KMS-11 (cell line): ENCODE measurements around the gene TPM2.

Experiments
- H2AFZ ChIP-seq: fragments of 200-600 bp; sonication (generic); 2 replicates; pipeline ENCODE4 v1.6.1; 2016; ENCODE audit warnings: antibody characterized with exemption, mixed run types, low read depth
- H3K27ac ChIP-seq: fragments of 200-600 bp; sonication (generic); 2 replicates; pipeline ENCODE4 v1.6.1; 2016; ENCODE audit warnings: mild to moderate bottlenecking, mixed run types
- H3K27me3 ChIP-seq: fragments of 200-600 bp; sonication (generic); 2 replicates; pipeline ENCODE4 v1.6.1; 2017; ENCODE audit warnings: mild to moderate bottlenecking, low read depth, mixed run types, moderate library complexity; ENCODE audit not compliant: insufficient read depth
- H3K36me3 ChIP-seq: fragments of 200-600 bp; sonication (generic); 2 replicates; pipeline ENCODE4 v1.6.1; 2017; ENCODE audit warnings: mild to moderate bottlenecking, mixed run types; ENCODE audit not compliant: insufficient read depth
- H3K4me1 ChIP-seq: fragments of 200-600 bp; sonication (generic); 2 replicates; pipeline ENCODE4 v1.6.1; 2016; ENCODE audit warnings: mild to moderate bottlenecking, low read depth, mixed run types; ENCODE audit not compliant: poor library complexity, severe bottlenecking
- H3K4me2 ChIP-seq: fragments of 200-600 bp; sonication (generic); 2 replicates; pipeline ENCODE4 v1.7.0; 2016; ENCODE audit warnings: mild to moderate bottlenecking, mixed run types
- H3K4me3 ChIP-seq: fragments of 200-600 bp; sonication (generic); IDR thresholded peaks from 2 replicates; pipeline ENCODE4 v1.6.1; 2017; ENCODE audit warnings: low read depth, low read length, mixed read lengths; ENCODE audit not compliant: insufficient read depth
- H3K79me2 ChIP-seq: fragments of 200-600 bp; sonication (generic); 2 replicates; pipeline ENCODE4 v1.6.1; 2016; ENCODE audit warnings: low read depth, mixed run types; ENCODE audit not compliant: insufficient read depth
- H3K9ac ChIP-seq: fragments of 200-600 bp; sonication (generic); 2 replicates; pipeline ENCODE4 v1.6.1; 2016; ENCODE audit warnings: mild to moderate bottlenecking, mixed run types
- H4K20me1 ChIP-seq: fragments of 200-600 bp; sonication (generic); 2 replicates; pipeline ENCODE4 v1.6.1; 2016; ENCODE audit warnings: mild to moderate bottlenecking, mixed run types; ENCODE audit not compliant: insufficient read depth
- CTCF ChIP-seq: fragments of 200-600 bp; sonication (generic); conservative IDR thresholded peaks from 2 replicates; pipeline ENCODE4 v1.6.1; 2017; ENCODE audit warnings: low read depth, mild to moderate bottlenecking, antibody characterized with exemption, low read length, moderate library complexity, mixed read lengths

The TPM2 gene

GRCh38 chr9:35658137-35658967 is 31.4 kb downstream of the TPM2 start, which contains the start of gene CCDC107:
Gene CCDC107, plus strand, starts transcription at chr9:35658292. Its CDS starts 88 bp downstream, at chr9:35658380.
- Histone ChIP-seq H3K36me3 (no peaks in the 10 kb centered on the region), H3K4me1 (peaks cover 18% of the 10 kb centered on the region), H3K27me3 (no peaks in the 10 kb centered on the region), H4K20me1 (no peaks in the 10 kb centered on the region), H3K79me2 (no peaks in the 10 kb centered on the region; the same call in 1 of the 2 replicates), H3K4me2 (peak within 1 kb of the TSS; percentile 84), H3K4me3 (peak within 1 kb of the TSS; percentile 46), H2AFZ (peak within 1 kb of the TSS; percentile 65), H3K27ac (peak within 1 kb of the TSS; percentile 81), H3K9ac (peak within 1 kb of the TSS; percentile 75)
- TF ChIP-seq CTCF, result peak; percentile 64

GRCh38 chr9:35657546-35658136 is 32.1 kb downstream of the TPM2 start, which contains the start of gene RMRP:
Gene RMRP, minus strand, starts transcription at chr9:35658019.
- peak within 1 kb of the TSS; percentile 75 for H3K9ac ChIP-seq
- peak within 1 kb of the TSS; percentile 65 for H2AFZ ChIP-seq
- H3K79me2 ChIP-seq, result no peaks in the 10 kb centered on the region; the same call in 1 of the 2 replicates
- no peak for TF ChIP-seq CTCF
- H3K4me3 ChIP-seq, result peak within 1 kb of the TSS; percentile 46
- peaks cover 18% of the 10 kb centered on the region for H3K4me1 ChIP-seq
- H3K4me2 ChIP-seq, result peak within 1 kb of the TSS; percentile 84
- H3K27me3 ChIP-seq, result no peaks in the 10 kb centered on the region
- no peaks in the 10 kb centered on the region for H3K36me3 ChIP-seq
- no peaks in the 10 kb centered on the region for H4K20me1 ChIP-seq
- H3K27ac ChIP-seq, result peak within 1 kb of the TSS; percentile 81

DNA sequence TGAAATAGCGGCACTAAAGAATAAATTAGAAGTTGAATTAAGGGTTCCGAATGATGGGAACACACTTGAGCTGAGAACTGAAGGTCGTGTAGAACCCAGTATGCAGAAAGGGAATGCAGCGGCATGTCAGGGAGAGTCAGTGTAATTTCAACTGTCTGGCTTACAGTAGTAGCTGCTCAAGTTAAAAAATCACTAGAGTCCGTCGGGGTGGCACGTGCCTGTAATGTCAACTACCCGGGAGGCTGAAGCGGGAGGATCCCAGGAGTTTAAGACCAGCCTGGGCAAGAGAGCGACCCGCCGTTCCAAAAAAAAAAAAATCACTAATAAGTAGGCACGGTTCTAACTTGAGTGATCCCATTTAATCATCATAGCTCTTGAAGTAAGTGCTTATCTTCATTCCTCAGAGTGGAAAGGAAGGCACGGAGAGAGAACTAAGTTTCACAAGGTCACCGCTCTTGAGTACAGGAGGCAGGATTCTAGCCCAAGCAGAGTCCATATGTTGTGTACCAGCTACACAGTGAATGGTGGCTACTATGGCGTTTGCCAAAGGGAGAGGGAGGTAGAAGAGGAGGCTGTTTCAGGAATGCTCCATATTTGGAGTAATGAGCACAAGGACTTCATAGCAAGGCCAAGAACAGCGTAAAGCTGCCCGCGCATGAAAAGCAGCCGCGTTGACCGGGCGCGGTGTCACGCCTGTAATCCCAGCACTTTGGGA is 32.7 kb downstream of the TPM2 start:
- H3K4me2 ChIP-seq, result peak overlapping the region; percentile 22; the same call in 1 of the 2 replicates
- peak overlapping the region; percentile 81; the same call in 1 of the 2 replicates for H3K27ac ChIP-seq
- no peak overlapping the region for H2AFZ ChIP-seq
- H3K4me3 ChIP-seq, result no peak overlapping the region
- no peaks in the 10 kb centered on the region; the same call in 1 of the 2 replicates for H3K79me2 ChIP-seq
- H3K4me1 ChIP-seq, result peaks cover 18% of the 10 kb centered on the region
- H3K36me3 ChIP-seq, result no peaks in the 10 kb centered on the region
- no peak overlapping the region for H3K9ac ChIP-seq
- no peaks in the 10 kb centered on the region for H4K20me1 ChIP-seq
- H3K27me3 ChIP-seq, result no peaks in the 10 kb centered on the region
- TF ChIP-seq CTCF, result no peak

GRCh38 chr9:35656348-35656747 is 33.4 kb downstream of the TPM2 start:
- H2AFZ ChIP-seq, result no peak overlapping the region
- H3K4me1 ChIP-seq, result peaks cover 18% of the 10 kb centered on the region
- H3K27ac ChIP-seq, result no peak overlapping the region
- no peaks in the 10 kb centered on the region for H3K36me3 ChIP-seq
- no peak overlapping the region for H3K9ac ChIP-seq
- no peaks in the 10 kb centered on the region; the same call in 1 of the 2 replicates for H3K79me2 ChIP-seq
- no peak overlapping the region for H3K4me3 ChIP-seq
- H3K27me3 ChIP-seq, result no peaks in the 10 kb centered on the region
- no peaks in the 10 kb centered on the region for H4K20me1 ChIP-seq
- TF ChIP-seq CTCF, result no peak
- no peak overlapping the region for H3K4me2 ChIP-seq
